IMR-90 (cell line): ENCODE data around the gene NEURL1B. TPM values are rescaled to one million over a fixed set of nuclear protein-coding genes. Genes with fewer than 3 reads are reported as not detected.

Experiments
- ATAC-seq: fragments of 200-7000 bp; cut with Tn5 transposase; 2 replicates; pipeline ENCODE4 v1.9.1; 2020; ENCODE audit warnings: low read depth, mild to moderate bottlenecking, moderate library complexity
- BruUV-seq: library from RNA; stranded (reverse); fragments of 400-500 nt; replicated peaks from 2 replicates; lab custom pipeline; 2021; lab: Mats Ljungman, UMichigan
- CTCF ChIA-PET: fragments of 300-600 bp; formaldehyde crosslinking; extraction: SDS; loops from one replicate; lab custom pipeline; 2021; ENCODE audit warnings: antibody characterized with exemption; lab: Yijun Ruan, JAX
- POLR2A ChIA-PET: fragments of 300-600 bp; sonication (Branson Sonifier 250); formaldehyde crosslinking; loops from one replicate; lab custom pipeline; 2022; ENCODE audit warnings: antibody characterized with exemption; ENCODE audit not compliant: unreplicated experiment; lab: Charles Lee
- DNase-seq: peaks from one replicate; pipeline ENCODE4 v3.0.0; 2013
- H2AFZ ChIP-seq: replicated peaks from 2 replicates; pipeline ENCODE3; 2013; ENCODE audit warnings: low read length, mild to moderate bottlenecking; ENCODE audit not compliant: poor library complexity
- H2AK5ac ChIP-seq: 2 replicates; pipeline ENCODE4 v1.6.1; 2013; ENCODE audit warnings: low read depth, low read length, inconsistent platforms
- H2AK9ac ChIP-seq: replicated peaks from 2 replicates; pipeline ENCODE3; 2013; ENCODE audit warnings: mild to moderate bottlenecking, low read depth, low read length, moderate library complexity; ENCODE audit not compliant: poor library complexity
- H2BK120ac ChIP-seq: 2 replicates; pipeline ENCODE4 v1.6.1; 2013; ENCODE audit warnings: low read depth, low read length, inconsistent platforms
- H2BK15ac ChIP-seq: 3 replicates; pipeline ENCODE4 v1.6.1; 2013; ENCODE audit warnings: low read depth, low read length, inconsistent platforms
- H2BK20ac ChIP-seq: 2 replicates; pipeline ENCODE4 v1.6.1; 2013; ENCODE audit warnings: low read depth, mild to moderate bottlenecking, inconsistent platforms, low read length, moderate library complexity
- H2BK5ac ChIP-seq: 2 replicates; pipeline ENCODE4 v1.6.1; 2013; ENCODE audit warnings: mild to moderate bottlenecking, low read depth, low read length, inconsistent platforms; ENCODE audit not compliant: poor library complexity, severe bottlenecking
- H3K14ac ChIP-seq: replicated peaks from 2 replicates; pipeline ENCODE4 v1.6.1; 2013; ENCODE audit warnings: low read depth, low read length, inconsistent platforms
- H3K18ac ChIP-seq: 2 replicates; pipeline ENCODE4 v1.6.1; 2013; ENCODE audit warnings: low read depth, low read length, control low read depth
- H3K23ac ChIP-seq: 2 replicates; pipeline ENCODE4 v1.6.1; 2013; ENCODE audit warnings: low read depth, low read length, inconsistent platforms
- H3K27ac ChIP-seq: 2 replicates; pipeline ENCODE4 v1.5.1; 2013; ENCODE audit warnings: mild to moderate bottlenecking, control low read depth, low read length; ENCODE audit not compliant: insufficient read depth
- H3K27me3 ChIP-seq: 2 replicates; pipeline ENCODE4 v1.6.1; 2013; ENCODE audit warnings: low read length; ENCODE audit not compliant: control insufficient read depth, insufficient read depth
- H3K36me3 ChIP-seq: 2 replicates; pipeline ENCODE4 v1.6.1; 2013; ENCODE audit warnings: low read length, mixed read lengths; ENCODE audit not compliant: control insufficient read depth, insufficient read depth
- H3K4ac ChIP-seq: 2 replicates; pipeline ENCODE4 v1.6.1; 2013; ENCODE audit warnings: low read depth, low read length, inconsistent platforms
- H3K4me1 ChIP-seq: 2 replicates; pipeline ENCODE4 v1.6.1; 2013; ENCODE audit warnings: low read length, mixed read lengths; ENCODE audit not compliant: control insufficient read depth, insufficient read depth
- H3K4me2 ChIP-seq: 2 replicates; pipeline ENCODE4 v1.6.1; 2013; ENCODE audit warnings: low read depth, mild to moderate bottlenecking, control low read depth, low read length, moderate library complexity
- H3K4me3 ChIP-seq: 2 replicates; pipeline ENCODE4 v1.5.1; 2013; ENCODE audit warnings: low read depth, mild to moderate bottlenecking, control low read depth, low read length, moderate library complexity; ENCODE audit not compliant: insufficient read depth
- H3K56ac ChIP-seq: 2 replicates; pipeline ENCODE4 v1.6.1; 2013; ENCODE audit warnings: low read length, inconsistent platforms; ENCODE audit not compliant: insufficient read depth; ENCODE audit errors: extremely low read depth
- H3K79me1 ChIP-seq, 2 experiments: 2 replicates each; pipeline ENCODE4 v1.6.1; 2013; ENCODE audit warnings: low read length in 2 of 2, inconsistent platforms in 1 of 2, low read depth in 1 of 2
- H3K9ac ChIP-seq: 2 replicates; pipeline ENCODE4 v1.6.1; 2013; ENCODE audit warnings: low read depth, low read length, control low read depth
- H3K9me1 ChIP-seq: 2 replicates; pipeline ENCODE4 v1.6.1; 2013; ENCODE audit warnings: low read length, inconsistent platforms; ENCODE audit not compliant: insufficient read depth
- H3K9me3 ChIP-seq: 2 replicates; pipeline ENCODE4 v1.6.1; 2013; ENCODE audit warnings: low read length; ENCODE audit not compliant: control insufficient read depth, insufficient read depth
- H4K20me1 ChIP-seq: 2 replicates; pipeline ENCODE4 v1.6.1; 2013; ENCODE audit warnings: low read length, inconsistent platforms; ENCODE audit not compliant: insufficient read depth
- H4K5ac ChIP-seq: 2 replicates; pipeline ENCODE4 v1.6.1; 2013; ENCODE audit warnings: mild to moderate bottlenecking, low read depth, low read length, control low read depth
- H4K8ac ChIP-seq, 2 experiments: 2 replicates each; pipeline ENCODE4 v1.6.1; 2013; ENCODE audit warnings: low read depth in 2 of 2, low read length in 2 of 2, control low read depth in 1 of 2, inconsistent platforms in 1 of 2
- H4K91ac ChIP-seq: 2 replicates; pipeline ENCODE4 v1.6.1; 2013; ENCODE audit warnings: low read depth, low read length, inconsistent platforms; ENCODE audit not compliant: insufficient read depth
- BHLHE40 ChIP-seq: fragments of 150-350 bp; IDR thresholded peaks from 2 replicates; pipeline ENCODE4 v1.6.1; 2016; ENCODE audit warnings: mild to moderate bottlenecking, low read depth, low read length
- CEBPB ChIP-seq: IDR thresholded peaks from 2 replicates; pipeline ENCODE4 v1.6.1; 2012; ENCODE audit warnings: low read depth, low read length, improper control_type of control experiment
- CHD1 ChIP-seq: IDR thresholded peaks from 2 replicates; pipeline ENCODE4 v1.6.1; 2012; ENCODE audit warnings: low read depth, low read length, improper control_type of control experiment
- FOS ChIP-seq: fragments of 150-350 bp; IDR thresholded peaks from 2 replicates; pipeline ENCODE4 v1.6.1; 2016; ENCODE audit warnings: low read depth, low read length
- MAFK ChIP-seq: IDR thresholded peaks from 2 replicates; pipeline ENCODE4 v1.6.1; 2012; ENCODE audit warnings: low read depth, low read length, improper control_type of control experiment
- MAZ ChIP-seq: IDR thresholded peaks from 2 replicates; pipeline ENCODE4 v1.6.1; 2012; ENCODE audit warnings: low read depth, mild to moderate bottlenecking, low read length, improper control_type of control experiment, moderate library complexity, borderline replicate concordance
- MXI1 ChIP-seq: IDR thresholded peaks from 2 replicates; pipeline ENCODE4 v1.6.1; 2012; ENCODE audit warnings: low read depth, mild to moderate bottlenecking, low read length, moderate library complexity, borderline replicate concordance
- NFE2L2 ChIP-seq: fragments of 150-350 bp; IDR thresholded peaks from 2 replicates; pipeline ENCODE4 v1.6.1; 2016; ENCODE audit warnings: low read depth, mild to moderate bottlenecking, low read length
- POLR2A ChIP-seq: IDR thresholded peaks from 2 replicates; pipeline ENCODE4 v1.6.1; 2012; ENCODE audit warnings: mild to moderate bottlenecking, low read depth, low read length
- RAD21 ChIP-seq: IDR thresholded peaks from 2 replicates; pipeline ENCODE4 v1.6.1; 2012; ENCODE audit warnings: low read length, improper control_type of control experiment
- SMC3 ChIP-seq: fragments of 150-350 bp; IDR thresholded peaks from 2 replicates; pipeline ENCODE4 v1.6.1; 2016; ENCODE audit warnings: low read depth, mild to moderate bottlenecking, antibody characterized with exemption, low read length, moderate library complexity
- WGBS, 2 experiments: methylation state at CpG; one replicate each; pipeline versions ENCODE4 v1.1.5 to v1.1.7; 2013; ENCODE audit warnings: missing lambda C conversion rate in 2 of 2; ENCODE audit not compliant: insufficient read length in 1 of 2; ENCODE audit errors: extremely low coverage in 2 of 2; 5-methylcytosine and 5-hydroxymethylcytosine counted together
- dilution Hi-C: fragments of 300-500 bp; cut with HindIII; formaldehyde crosslinking; loops from one replicate; pipeline ENCODE4 v1.14.3; 2018; ENCODE audit warnings: low sequenced_read_pairs; ENCODE audit not compliant: unreplicated experiment
- in situ Hi-C: fragments of 300-500 bp; cut with MboI; formaldehyde crosslinking; loops from 3 replicates; pipeline ENCODE4 v1.14.3; 2019; ENCODE audit warnings: low sequenced_read_pairs, inconsistent platforms, mixed read lengths
- intact Hi-C: fragments of 100-400 bp; cut with micrococcal nuclease; formaldehyde crosslinking; loops from 2 replicates; pipeline ENCODE4 v1.10.0; 2022
- polyA plus RNA-seq, 3 experiments: library from polyadenylated mRNA; depleted of rRNA; stranded (reverse); fragments of >200 nt; gene quantifications; 2 replicates each; pipeline ENCODE4 v1.2.3, GENCODE V29; 2012; ENCODE audit warnings: low replicate concordance in 1 of 3
- total RNA-seq: library from RNA; depleted of rRNA; stranded (reverse); fragments of >200 nt; gene quantifications from 2 replicates; pipeline ENCODE4 v1.2.3, GENCODE V29; 2012
- TF ChIP-seq, protein P1 (sequence below): fragments of 150-350 bp; IDR thresholded peaks from 2 replicates; pipeline ENCODE4 v1.6.1; 2017; ENCODE audit warnings: mild to moderate bottlenecking, antibody characterized with exemption, low read length, low read depth
- TF ChIP-seq, protein P2 (sequence below): conservative IDR thresholded peaks from 2 replicates; pipeline ENCODE4 v1.5.1; 2012; ENCODE audit warnings: mild to moderate bottlenecking, low read depth, low read length, improper control_type of control experiment
- TF ChIP-seq, protein P3 (sequence below): fragments of 150-350 bp; IDR thresholded peaks from 2 replicates; pipeline ENCODE4 v1.6.1; 2016; ENCODE audit warnings: low read depth, mild to moderate bottlenecking, low read length, moderate library complexity, borderline replicate concordance

NEURL1B gene
- total and polyA plus RNA-seq, 2 of the 4 experiments (the other 2 are of a cell fraction): 1.8 to 2.8 TPM

DNA sequence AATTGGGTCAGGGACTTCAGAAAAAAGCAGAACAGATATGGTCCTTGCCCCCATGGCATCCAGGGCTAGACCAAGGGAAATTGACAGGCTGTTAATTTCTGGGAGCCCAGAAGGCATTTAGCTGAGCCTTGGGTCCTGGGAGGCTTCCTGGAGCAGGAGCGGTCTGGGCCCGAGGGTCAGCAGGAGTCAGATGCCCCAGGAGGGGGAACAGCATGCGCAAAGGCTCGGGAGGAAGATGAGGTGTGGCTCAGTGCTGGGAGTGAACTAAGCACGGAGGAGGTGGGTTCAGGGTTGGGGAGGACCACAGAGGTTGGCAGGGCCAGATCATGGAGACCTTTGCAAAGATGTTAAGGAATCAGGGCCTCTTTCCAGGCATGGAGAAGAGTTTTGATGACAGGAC, 48.2 kb upstream of the NEURL1B start (continued):
- TF ChIP-seq MAZ (no peak), CEBPB (no peak), MAFK (no peak), POLR2A (no peak), CHD1 (no peak)

DNA sequence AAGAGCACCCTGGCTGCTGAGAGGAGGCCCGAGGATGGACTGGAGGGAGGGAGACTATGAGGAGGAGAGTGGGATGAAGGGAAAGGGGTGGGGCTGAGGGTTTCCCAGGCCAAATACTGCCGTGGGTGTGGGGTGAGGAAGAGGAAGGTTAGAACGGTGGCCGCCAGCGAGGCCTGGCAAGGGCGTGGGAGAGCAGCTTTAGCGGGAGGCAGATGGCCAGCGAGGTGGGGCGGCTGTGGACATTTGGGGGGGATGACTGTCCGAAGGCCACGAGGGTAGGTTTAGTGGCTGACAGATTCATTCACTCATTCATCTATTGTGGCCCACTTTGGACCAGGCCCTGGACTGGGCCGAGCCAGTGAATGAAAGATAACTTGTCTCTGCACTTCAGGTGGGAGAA, 47.8 kb upstream of the NEURL1B start:
- H3K9me3 ChIP-seq: no peaks in the 10 kb centered on the region
- BruUV-seq: no TSS peak
- intact Hi-C loops: no loop called here
- TF ChIP-seq MAFK (no peak), SMC3 (no peak), RAD21 (no peak), CEBPB (no peak), CHD1 (no peak), BHLHE40 (no peak), NFE2L2 (no peak), POLR2A (no peak), MXI1 (no peak), MAZ (no peak), FOS (no peak)
- TF ChIP-seq, protein P1, sequence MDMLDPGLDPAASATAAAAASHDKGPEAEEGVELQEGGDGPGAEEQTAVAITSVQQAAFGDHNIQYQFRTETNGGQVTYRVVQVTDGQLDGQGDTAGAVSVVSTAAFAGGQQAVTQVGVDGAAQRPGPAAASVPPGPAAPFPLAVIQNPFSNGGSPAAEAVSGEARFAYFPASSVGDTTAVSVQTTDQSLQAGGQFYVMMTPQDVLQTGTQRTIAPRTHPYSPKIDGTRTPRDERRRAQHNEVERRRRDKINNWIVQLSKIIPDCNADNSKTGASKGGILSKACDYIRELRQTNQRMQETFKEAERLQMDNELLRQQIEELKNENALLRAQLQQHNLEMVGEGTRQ: no peak
- TF ChIP-seq, protein P2, sequence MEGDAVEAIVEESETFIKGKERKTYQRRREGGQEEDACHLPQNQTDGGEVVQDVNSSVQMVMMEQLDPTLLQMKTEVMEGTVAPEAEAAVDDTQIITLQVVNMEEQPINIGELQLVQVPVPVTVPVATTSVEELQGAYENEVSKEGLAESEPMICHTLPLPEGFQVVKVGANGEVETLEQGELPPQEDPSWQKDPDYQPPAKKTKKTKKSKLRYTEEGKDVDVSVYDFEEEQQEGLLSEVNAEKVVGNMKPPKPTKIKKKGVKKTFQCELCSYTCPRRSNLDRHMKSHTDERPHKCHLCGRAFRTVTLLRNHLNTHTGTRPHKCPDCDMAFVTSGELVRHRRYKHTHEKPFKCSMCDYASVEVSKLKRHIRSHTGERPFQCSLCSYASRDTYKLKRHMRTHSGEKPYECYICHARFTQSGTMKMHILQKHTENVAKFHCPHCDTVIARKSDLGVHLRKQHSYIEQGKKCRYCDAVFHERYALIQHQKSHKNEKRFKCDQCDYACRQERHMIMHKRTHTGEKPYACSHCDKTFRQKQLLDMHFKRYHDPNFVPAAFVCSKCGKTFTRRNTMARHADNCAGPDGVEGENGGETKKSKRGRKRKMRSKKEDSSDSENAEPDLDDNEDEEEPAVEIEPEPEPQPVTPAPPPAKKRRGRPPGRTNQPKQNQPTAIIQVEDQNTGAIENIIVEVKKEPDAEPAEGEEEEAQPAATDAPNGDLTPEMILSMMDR: no peak
- TF ChIP-seq, protein P3, sequence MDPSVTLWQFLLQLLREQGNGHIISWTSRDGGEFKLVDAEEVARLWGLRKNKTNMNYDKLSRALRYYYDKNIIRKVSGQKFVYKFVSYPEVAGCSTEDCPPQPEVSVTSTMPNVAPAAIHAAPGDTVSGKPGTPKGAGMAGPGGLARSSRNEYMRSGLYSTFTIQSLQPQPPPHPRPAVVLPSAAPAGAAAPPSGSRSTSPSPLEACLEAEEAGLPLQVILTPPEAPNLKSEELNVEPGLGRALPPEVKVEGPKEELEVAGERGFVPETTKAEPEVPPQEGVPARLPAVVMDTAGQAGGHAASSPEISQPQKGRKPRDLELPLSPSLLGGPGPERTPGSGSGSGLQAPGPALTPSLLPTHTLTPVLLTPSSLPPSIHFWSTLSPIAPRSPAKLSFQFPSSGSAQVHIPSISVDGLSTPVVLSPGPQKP: no peak

More for the DNA sequence above, 47.8 kb upstream of the NEURL1B start:
- no peak overlapping the region for H3K14ac ChIP-seq
- no peak overlapping the region for H3K9ac ChIP-seq
- H4K8ac ChIP-seq: no peak overlapping the region
- ATAC-seq: no peak
- no peak overlapping the region for H3K4ac ChIP-seq
- no peak overlapping the region for H2AK5ac ChIP-seq
- DNase-seq: no peak
- no peaks in the 10 kb centered on the region for H3K4me1 ChIP-seq
- H3K23ac ChIP-seq: no peak overlapping the region
- H3K27ac ChIP-seq: no peak overlapping the region
- no peak overlapping the region for H3K4me3 ChIP-seq
- peaks cover 6% of the 10 kb centered on the region; the same call in 1 of the 2 replicates for H4K20me1 ChIP-seq
- H3K79me1 ChIP-seq: no peaks in the 10 kb centered on the region
- H2AFZ ChIP-seq: no peak overlapping the region
- H2BK20ac ChIP-seq: no peak overlapping the region
- no peaks in the 10 kb centered on the region for H3K36me3 ChIP-seq
- 33% methylated on average over 2 of the region's 12 CpGs; no CpG with 5 or more reads in 1 of the 2 experiments for WGBS, 2 experiments
- no peak overlapping the region for H2BK120ac ChIP-seq
- peaks cover 47% of the 10 kb centered on the region for H3K27me3 ChIP-seq
- H4K5ac ChIP-seq: no peak overlapping the region
- no peak overlapping the region for H3K4me2 ChIP-seq
- ChIA-PET POLR2A (no interaction called here), CTCF (no interaction called here)
- in situ Hi-C loops: no loop called here
- H3K9me1 ChIP-seq: peaks cover 10% of the 10 kb centered on the region
- no peak overlapping the region for H2BK15ac ChIP-seq
- no peak overlapping the region for H2BK5ac ChIP-seq
- no peak overlapping the region for H4K91ac ChIP-seq
- H3K18ac ChIP-seq: no peak overlapping the region
- dilution Hi-C loops: no loop called here
- H3K56ac ChIP-seq: no peak overlapping the region
- H2AK9ac ChIP-seq: no peak overlapping the region
